ENCODE results near the gene RCC1. TPM values are rescaled to one million over a fixed set of nuclear protein-coding genes. Genes with fewer than 3 reads are reported as not detected.

Gene RCC1
- total RNA-seq, 2 donors from 2014 or later = 90.1 to 98.2 TPM

Other genes starting within 250 kb of the RCC1 start
- 10 to 100 TPM; 16.7 to 38.7 TPM for gene SESN2, start 246.5 kb upstream of the RCC1 start, total RNA-seq
- 10 to 100 TPM; 17.1 to 19.1 TPM for gene MED18, start 177.0 kb upstream of the RCC1 start, total RNA-seq
- gene PHACTR4, start 136.3 kb upstream of the RCC1 start, total RNA-seq = 10 to 100 TPM; 23.5 to 30.4 TPM
- gene TRNAU1AP, start 47.0 kb downstream of the RCC1 start, total RNA-seq = 10 to 100 TPM; 64.8 to 73.4 TPM
- gene RAB42, start 86.2 kb downstream of the RCC1 start, total RNA-seq = under 1 TPM in 1 of 2 donors, not detected in 1; 0.21 TPM
- 10 to 100 TPM; 20.9 to 35.7 TPM for gene TAF12, start 137.0 kb downstream of the RCC1 start, total RNA-seq
- not detected for gene RNU11, start 142.6 kb downstream of the RCC1 start, total RNA-seq
- gene GMEB1, start 162.7 kb downstream of the RCC1 start, total RNA-seq = 10 to 100 TPM; 18.9 to 26.7 TPM
- 10 to 100 TPM; 65.7 to 78.0 TPM for gene YTHDF2, start 230.9 kb downstream of the RCC1 start, total RNA-seq